Effector CD4-positive, alpha-beta T cell (primary cell): ENCODE data around the gene CAND2. TPM values are rescaled to one million over a fixed set of nuclear protein-coding genes. Genes with fewer than 3 reads are reported as not detected.

Source experiments
- DNase-seq: peaks from one replicate; pipeline ENCODE4 v3.0.0-alpha.2; 2020
- total RNA-seq: gene quantifications from one replicate; lab custom pipeline; 2026; lab: John Stamatoyannopoulos, UW

CAND2 gene
- total RNA-seq = not detected

GRCh38 chr3:12796171-12797123 lies at the start of gene CAND2:
Gene CAND2 (plus strand): TSS chr3:12796680. CDS start chr3:12796721, 41 bp downstream.
- peak; percentile 22 for DNase-seq

- no peak for DNase-seq
Observed at GRCh38 chr3:12748477-12748876, 48.0 kb upstream of the CAND2 start.

GRCh38 chr3:12750223-12750622 lies 46.3 kb upstream of the CAND2 start:
- DNase-seq = no peak

DNA sequence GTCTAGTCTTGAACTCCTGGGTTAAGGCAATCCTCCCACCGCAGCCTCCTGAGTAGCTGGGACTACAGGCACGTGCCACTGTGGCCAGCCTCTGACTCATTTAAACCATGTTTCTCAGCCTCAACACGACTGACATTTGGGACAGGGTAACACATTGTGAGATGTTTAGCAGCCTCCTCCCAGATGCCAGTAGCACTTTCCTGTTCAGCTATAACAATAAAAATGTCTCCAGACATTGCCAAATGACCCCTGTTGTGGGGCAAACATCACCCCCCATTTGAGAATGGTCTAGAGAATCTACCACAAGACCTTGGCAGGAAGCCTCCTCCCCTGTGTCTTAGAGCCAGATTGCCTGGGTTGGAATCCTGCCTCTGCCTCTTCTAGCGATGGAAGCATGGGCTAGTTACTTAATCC lies 45.8 kb upstream of the CAND2 start:
- DNase-seq = no peak

DNA sequence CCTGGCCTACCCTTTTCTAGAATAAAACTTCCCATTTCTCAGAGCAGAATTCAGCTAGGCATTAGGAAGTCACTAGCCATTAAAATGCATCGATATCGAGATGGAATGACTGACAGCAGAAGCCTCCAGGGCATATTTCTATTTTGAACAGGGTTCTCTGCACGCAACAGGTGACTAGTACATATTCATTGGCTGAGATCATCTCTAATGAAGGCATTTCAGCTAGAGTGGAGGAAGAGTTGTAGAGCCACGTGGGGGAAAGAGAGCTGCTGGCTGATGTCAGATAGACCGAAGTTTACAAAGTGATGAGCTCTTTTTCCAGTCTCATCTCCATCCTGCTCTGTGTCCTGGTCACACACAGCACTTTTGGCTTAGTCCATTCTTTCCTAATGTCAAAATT lies 44.9 kb upstream of the CAND2 start:
- DNase-seq = no peak

GRCh38 chr3:12752102-12752501 lies 44.4 kb upstream of the CAND2 start:
- DNase-seq = no peak

DNA sequence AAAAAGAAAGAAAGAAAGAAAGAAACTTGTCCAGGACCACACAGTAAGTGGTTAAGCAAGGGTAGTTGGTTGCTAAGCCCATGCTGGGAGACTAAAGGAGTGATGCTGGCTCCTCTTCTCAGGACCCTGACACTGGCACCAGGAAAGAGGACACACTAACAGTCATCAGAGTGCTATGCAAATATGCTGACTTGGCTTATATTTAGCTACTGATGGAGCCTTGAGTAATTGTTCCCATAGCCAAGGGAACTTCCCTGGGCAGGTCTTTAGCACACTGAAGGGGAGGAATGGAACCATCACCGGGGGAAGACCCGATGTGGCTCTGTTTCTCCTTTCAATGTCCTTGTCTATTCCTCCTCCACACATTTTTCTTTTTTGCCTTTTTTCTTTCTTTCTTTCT lies 43.7 kb upstream of the CAND2 start:
- no peak for DNase-seq

DNA sequence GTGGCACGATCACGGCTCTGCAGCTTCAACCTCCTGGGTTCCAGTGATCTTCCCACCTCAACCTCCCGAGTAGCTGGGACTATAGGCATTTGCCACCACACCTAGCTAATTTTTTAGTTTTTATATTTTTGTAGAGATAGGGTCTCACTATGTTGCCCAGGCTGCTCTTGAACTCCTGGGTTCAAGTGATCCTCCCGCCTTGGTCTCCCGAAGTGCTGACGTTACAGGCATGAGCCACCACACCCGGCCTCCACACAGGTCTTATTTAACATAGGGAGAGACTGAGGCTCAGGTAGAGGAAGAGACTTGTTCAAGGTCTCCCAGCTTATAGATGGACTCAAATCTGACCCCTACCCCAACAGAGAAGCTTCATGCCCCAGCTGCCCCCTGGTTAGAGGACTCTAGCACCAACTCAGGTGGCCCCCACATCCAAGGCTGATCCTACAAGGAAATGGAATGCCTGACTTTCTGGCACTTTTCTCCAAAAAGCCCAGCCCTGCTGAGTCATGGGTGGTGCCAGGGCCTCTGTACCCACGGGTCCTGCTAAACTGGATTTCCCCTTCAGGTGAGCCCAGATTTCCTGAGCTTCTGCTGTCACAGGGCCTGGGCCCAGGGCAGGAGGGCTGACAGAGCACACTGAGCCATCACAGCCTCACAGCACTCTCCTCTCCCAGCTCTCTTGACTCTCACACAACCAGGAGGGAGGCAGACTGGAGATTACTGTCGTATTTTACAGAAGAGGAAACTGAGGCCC lies 43.0 kb upstream of the CAND2 start:
- DNase-seq = no peak

GRCh38 chr3:12754313-12754712 lies 42.2 kb upstream of the CAND2 start:
- no peak for DNase-seq

DNA sequence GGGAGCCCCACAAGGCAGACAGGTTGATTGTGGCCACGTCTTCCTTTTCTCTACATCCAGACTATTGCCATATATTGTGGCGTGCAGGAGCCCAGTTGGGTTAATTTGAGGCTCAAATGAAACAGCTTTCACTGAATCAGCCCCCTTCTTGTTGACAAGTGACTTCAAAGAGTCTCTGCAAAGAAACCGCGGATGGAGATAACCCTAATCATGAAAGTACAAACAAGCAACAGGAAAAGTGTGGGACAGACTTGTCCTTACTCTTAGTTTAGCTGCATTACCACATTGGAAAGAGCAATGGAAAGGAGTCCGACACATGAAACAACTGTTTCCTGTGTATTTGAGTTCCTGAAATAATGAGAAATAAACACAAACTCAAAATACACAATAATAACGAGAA lies 40.7 kb upstream of the CAND2 start:
- DNase-seq = no peak

DNA sequence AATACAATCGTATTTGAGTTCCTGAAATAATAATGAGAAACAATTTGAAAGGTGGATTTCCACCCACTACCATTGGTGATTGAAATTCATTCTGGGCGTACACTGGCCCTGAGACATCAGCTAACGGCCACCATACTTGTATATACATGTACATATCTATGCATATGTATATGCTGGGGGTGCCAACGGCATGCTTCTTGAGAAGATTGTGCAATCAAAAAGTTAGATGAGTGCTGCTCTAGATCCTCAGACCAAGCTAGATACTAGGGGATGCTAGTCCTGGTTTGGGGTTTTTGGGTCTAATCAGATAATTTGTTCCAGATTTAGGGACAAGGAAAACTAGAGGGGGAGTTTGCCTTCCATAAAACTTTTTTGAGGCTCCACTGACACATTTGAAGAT lies 40.3 kb upstream of the CAND2 start:
- DNase-seq = no peak

DNA sequence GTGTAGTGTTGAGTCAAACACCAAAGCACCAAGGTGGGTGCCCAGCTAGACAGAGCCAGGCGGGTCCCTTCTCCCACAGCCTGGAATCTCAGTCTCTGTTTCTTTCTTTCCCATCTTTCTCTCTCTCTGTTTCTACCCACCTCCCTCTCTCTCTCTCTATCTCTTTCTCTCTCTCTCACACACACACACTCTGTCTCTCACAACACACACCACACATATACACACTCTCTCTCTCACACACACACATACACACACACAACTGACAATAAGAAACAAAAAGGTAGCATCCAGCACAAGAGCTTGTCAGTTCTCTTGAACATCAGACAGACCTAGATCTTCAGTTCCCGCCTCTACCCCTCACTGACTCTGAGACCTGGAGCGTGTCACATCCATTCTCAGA lies 39.8 kb upstream of the CAND2 start:
- no peak for DNase-seq

DNA sequence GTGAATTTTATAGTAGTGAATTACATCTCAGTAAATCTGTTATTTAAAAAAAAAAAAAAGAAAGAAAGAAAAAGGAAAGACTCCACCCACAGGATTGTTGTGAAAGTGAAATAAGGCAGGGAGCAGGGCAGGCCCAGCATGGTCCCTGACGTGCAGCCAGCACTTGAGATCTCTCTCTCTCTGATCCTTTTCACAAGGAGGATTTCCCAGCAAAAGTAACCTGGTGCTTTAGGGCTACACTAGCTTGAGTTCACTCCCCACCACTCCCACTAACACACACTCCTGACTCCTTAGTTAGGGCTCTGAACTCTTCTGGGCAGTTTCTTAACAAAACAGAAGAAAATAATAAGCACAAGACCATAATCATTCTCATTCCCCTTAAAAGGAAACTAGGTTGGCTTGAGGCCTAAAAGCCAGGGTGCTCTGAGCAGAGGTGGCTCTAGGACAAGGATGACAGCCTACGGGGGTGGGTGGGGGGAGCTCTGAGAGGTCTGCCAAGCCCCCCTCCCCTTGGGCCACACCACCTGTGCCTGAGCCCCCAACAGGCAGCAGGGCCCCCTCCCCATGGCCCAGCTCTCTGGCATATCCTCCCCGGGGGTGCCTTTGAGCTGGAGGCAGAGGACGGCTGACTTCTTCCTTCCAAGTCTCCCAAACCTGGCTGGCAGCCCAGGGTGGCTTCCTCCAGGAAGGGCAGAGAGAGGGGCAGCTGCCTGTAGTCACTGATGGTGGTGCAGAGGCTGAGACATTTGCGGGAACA lies 38.3 kb upstream of the CAND2 start:
- DNase-seq = no peak

- DNase-seq = no peak
Observed at GRCh38 chr3:12759097-12759679, 37.3 kb upstream of the CAND2 start, which contains the start of gene TMEM40. Gene TMEM40 (minus strand): TSS chr3:12759259. CDS start chr3:12749832, 9,427 bp downstream.

- DNase-seq = no peak
Observed at GRCh38 chr3:12759693-12760565, 36.6 kb upstream of the CAND2 start.

- DNase-seq = no peak
Observed at GRCh38 chr3:12764171-12764776, 32.2 kb upstream of the CAND2 start.

- DNase-seq = no peak
Observed at GRCh38 chr3:12766541-12766940, 29.9 kb upstream of the CAND2 start.

DNA sequence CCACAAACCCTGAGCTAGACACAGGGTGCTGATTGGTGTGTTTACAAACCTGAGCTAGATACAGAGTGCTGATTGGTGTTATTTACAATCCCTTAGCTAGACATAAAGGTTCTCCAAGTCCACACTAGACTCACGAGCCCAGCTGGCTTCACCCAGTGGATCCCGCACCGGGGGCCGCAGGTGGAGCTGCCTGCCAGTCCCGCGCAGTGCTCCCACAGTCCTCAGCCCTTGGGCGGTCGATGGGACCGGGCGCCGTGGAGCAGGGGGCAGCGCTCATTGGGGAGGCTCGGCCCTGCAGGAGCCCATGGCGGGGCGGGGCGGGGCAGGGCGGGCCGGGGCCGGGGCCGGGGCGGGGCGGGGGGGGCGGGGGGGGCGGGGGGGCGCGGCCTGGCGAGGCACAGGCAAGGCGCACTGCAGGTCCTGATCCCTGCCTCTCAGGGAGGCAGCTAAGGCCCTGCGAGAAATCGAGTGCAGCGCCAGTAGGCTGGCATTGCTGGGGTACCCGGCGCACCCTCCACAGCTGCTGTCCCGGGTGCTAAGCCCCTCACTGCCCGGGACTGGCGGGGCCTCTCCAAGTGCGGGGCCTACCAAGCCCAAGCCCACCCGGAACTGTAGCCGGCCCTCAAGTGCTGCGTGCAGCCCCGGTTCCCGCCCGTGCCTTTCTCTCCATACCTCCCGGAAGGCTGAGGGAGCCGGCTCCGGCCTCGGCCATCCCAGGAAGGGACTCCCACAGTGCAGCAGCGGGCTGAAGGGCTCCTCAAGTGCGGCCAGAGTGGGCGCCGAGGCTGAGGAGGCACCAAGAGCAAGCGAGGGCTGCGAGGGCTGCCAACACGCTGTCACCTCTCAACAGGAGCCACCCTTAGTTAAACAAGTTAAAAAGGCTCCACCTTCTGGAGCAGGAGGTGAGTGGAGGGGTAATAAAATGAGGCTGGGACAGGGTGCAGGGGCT lies 27.6 kb upstream of the CAND2 start:
- no peak for DNase-seq

- DNase-seq = no peak
Observed at GRCh38 chr3:12769761-12770160, 26.7 kb upstream of the CAND2 start.

GRCh38 chr3:12771236-12771635 lies 25.2 kb upstream of the CAND2 start:
- no peak for DNase-seq
